HepG2 (cell line): ENCODE results near the gene CELF5. TPM values are rescaled to one million over a fixed set of nuclear protein-coding genes. Genes with fewer than 3 reads are reported as not detected.

Experiments
- ATAC-seq: fragments of 200-7000 bp; cut with Tn5 transposase; 3 replicates; pipeline ENCODE4 v1.9.1; 2020; ENCODE audit warnings: mild to moderate bottlenecking, moderate library complexity
- BruUV-seq: library from RNA; stranded (reverse); fragments of 400-500 nt; replicated peaks from 2 replicates; lab custom pipeline; 2021; lab: Mats Ljungman, UMichigan
- CTCF ChIA-PET: fragments of 300-600 bp; formaldehyde crosslinking; extraction: SDS; loops from one replicate; lab custom pipeline; 2021; ENCODE audit warnings: low total read pairs, inconsistent platforms, low intra/inter-chr PET ratio; lab: Yijun Ruan, JAX
- POLR2A ChIA-PET: fragments of 350-600 bp; sonication (Branson Sonifier 250); formaldehyde crosslinking; loops from one replicate; lab custom pipeline; 2020; ENCODE audit warnings: antibody characterized with exemption, inconsistent platforms; lab: Yijun Ruan, JAX
- DNase-seq: peaks from one replicate; pipeline ENCODE4 v3.0.0-alpha.2; 2015; ENCODE audit warnings: low spot score
- FAIRE-seq: peaks from 3 replicates; lab custom pipeline; 2011; peaks lifted over from hg19 to GRCh38; lab: Jason Lieb, UNC
- H2AFZ ChIP-seq: one replicate; pipeline ENCODE4 v1.6.1; 2011; ENCODE audit warnings: low read length, inconsistent platforms
- H3K27ac ChIP-seq: fragments of 300-600 bp; 3 replicates; pipeline ENCODE4 v1.8.0; 2011; ENCODE audit warnings: mixed run types, mild to moderate bottlenecking, mixed read lengths, low read length, inconsistent platforms; ENCODE audit not compliant: insufficient read depth; ENCODE audit errors: extremely low read length
- H3K27me3 ChIP-seq, 2 experiments: fragments of 200-600 bp in 1 of 2; 2 replicates in 1 of 2; 3 replicates in 1 of 2; pipeline versions ENCODE4 v1.6.0 to v1.8.0; 2011; ENCODE audit warnings: low read length in 2 of 2, mild to moderate bottlenecking in 2 of 2, moderate library complexity in 2 of 2, inconsistent platforms in 1 of 2; ENCODE audit not compliant: insufficient read depth in 2 of 2, control insufficient read depth in 1 of 2
- H3K36me3 ChIP-seq, 2 experiments: fragments of 200-600 bp in 1 of 2; replicated peaks in 1 of 2; 2 replicates in 1 of 2; 3 replicates in 1 of 2; pipeline versions ENCODE4 v1.5.1 to v1.8.0; 2011; ENCODE audit warnings: low read length in 2 of 2, inconsistent platforms in 1 of 2; ENCODE audit not compliant: insufficient read depth in 2 of 2, control insufficient read depth in 1 of 2
- H3K4me1 ChIP-seq: 2 replicates; pipeline ENCODE4 v1.5.1; 2012; ENCODE audit warnings: low read length, inconsistent platforms; ENCODE audit not compliant: insufficient read depth
- H3K4me2 ChIP-seq: 2 replicates; pipeline ENCODE4 v1.6.0; 2011; ENCODE audit warnings: low read depth, low read length, inconsistent platforms
- H3K4me3 ChIP-seq, 3 experiments: fragments of 200-600 bp in 1 of 3; sonication (generic), shearing (Covaris generic) in 1 of 3; replicated peaks in 1 of 3; 2 replicates each; pipeline ENCODE4 v1.5.1; 2011 to 2016; ENCODE audit warnings: low read length in 3 of 3, inconsistent platforms in 2 of 3, low read depth in 2 of 3, mild to moderate bottlenecking in 2 of 3, control low read depth in 1 of 3, mixed read lengths in 1 of 3; ENCODE audit not compliant: insufficient read depth in 1 of 3
- H3K79me2 ChIP-seq: one replicate; pipeline ENCODE4 v1.6.1; 2011; ENCODE audit warnings: low read length, inconsistent platforms; ENCODE audit not compliant: insufficient read depth
- H3K9ac ChIP-seq: 2 replicates; pipeline ENCODE4 v1.6.0; 2011; ENCODE audit warnings: mild to moderate bottlenecking, low read depth, low read length, inconsistent platforms; ENCODE audit not compliant: insufficient read depth
- H3K9me3 ChIP-seq: 2 replicates; pipeline ENCODE4 v1.5.1; 2012; ENCODE audit warnings: mild to moderate bottlenecking, low read length
- H4K20me1 ChIP-seq: 2 replicates; pipeline ENCODE4 v1.6.0; 2011; ENCODE audit warnings: inconsistent platforms, mild to moderate bottlenecking, low read length, moderate library complexity; ENCODE audit not compliant: insufficient read depth
- ATF1 ChIP-seq: IDR thresholded peaks from 2 replicates; pipeline ENCODE4 v1.6.1; 2016; ENCODE audit warnings: mild to moderate bottlenecking, control low read depth
- CEBPG ChIP-seq: IDR thresholded peaks from 2 replicates; pipeline ENCODE4 v1.6.1; 2016
- EEA1 ChIP-seq: sonication (generic); formaldehyde crosslinking; IDR thresholded peaks from 2 replicates; pipeline ENCODE4 v1.5.1; 2020; ENCODE audit warnings: mild to moderate bottlenecking, missing genetic modification reagents, borderline replicate concordance
- ETV5 ChIP-seq: IDR thresholded peaks from 2 replicates; pipeline ENCODE4 v1.6.1; 2018; ENCODE audit warnings: missing biosample characterization, missing genetic modification reagents, inconsistent platforms, borderline replicate concordance
- GLMP ChIP-seq: sonication (generic); formaldehyde crosslinking; IDR thresholded peaks from 2 replicates; pipeline ENCODE4 v1.9.0; 2021; ENCODE audit warnings: missing genetic modification reagents, mild to moderate bottlenecking, borderline replicate concordance
- GTF2F1 ChIP-seq: fragments of 150-350 bp; IDR thresholded peaks from 2 replicates; pipeline ENCODE4 v1.6.1; 2014; ENCODE audit warnings: low read length
- RCOR2 ChIP-seq: IDR thresholded peaks from 2 replicates; pipeline ENCODE4 v1.6.1; 2016; ENCODE audit warnings: missing biosample characterization, missing genetic modification reagents
- STAG1 ChIP-seq: sonication (generic); formaldehyde crosslinking; IDR thresholded peaks from 2 replicates; pipeline ENCODE4 v1.4.0; 2020; ENCODE audit warnings: missing genetic modification reagents
- U2AF1 ChIP-seq: fragments of 200-400 bp; formaldehyde crosslinking; optimal IDR thresholded peaks from 2 replicates; pipeline ENCODE3; 2017; ENCODE audit warnings: mild to moderate bottlenecking, low read depth, low read length
- ZBTB25 ChIP-seq: IDR thresholded peaks from 2 replicates; pipeline ENCODE4 v1.6.1; 2018; ENCODE audit warnings: missing genetic modification reagents
- ZNF224 ChIP-seq: sonication (generic); formaldehyde crosslinking; IDR thresholded peaks from 2 replicates; pipeline ENCODE4 v1.5.0; 2020; ENCODE audit warnings: mild to moderate bottlenecking, missing genetic modification reagents
- ZNF230 ChIP-seq: sonication (generic); formaldehyde crosslinking; IDR thresholded peaks from 2 replicates; pipeline ENCODE4 v1.4.0; 2020; ENCODE audit warnings: mild to moderate bottlenecking, missing genetic modification reagents
- ZNF431 ChIP-seq: sonication (generic); formaldehyde crosslinking; IDR thresholded peaks from 2 replicates; pipeline ENCODE4 v1.9.0; 2022; ENCODE audit warnings: missing genetic modification reagents, low read depth, mild to moderate bottlenecking, borderline replicate concordance
- ZNF781 ChIP-seq: sonication (generic); formaldehyde crosslinking; IDR thresholded peaks from 2 replicates; pipeline ENCODE4 v1.5.1; 2020; ENCODE audit warnings: borderline replicate concordance, mild to moderate bottlenecking, missing genetic modification reagents; ENCODE audit errors: not compliant biosample characterization
- WGBS: methylation state at CpG from one replicate; pipeline ENCODE4 v1.1.6; 2017; ENCODE audit warnings: low lambda C conversion rate; 5-methylcytosine and 5-hydroxymethylcytosine counted together
- in situ Hi-C: cut with HindIII; loops from 2 replicates; pipeline ENCODE4 v1.10.0; 2017; ENCODE audit warnings: low pct_unique_long_range_greater_than_20kb; ENCODE audit not compliant: extremely low pct_ligation_motif_present
- intact Hi-C: fragments of 100-400 bp; cut with micrococcal nuclease; formaldehyde crosslinking; loops from one replicate; pipeline ENCODE4 v1.10.0; 2022; ENCODE audit not compliant: unreplicated experiment
- polyA plus RNA-seq, 8 experiments: library from polyadenylated mRNA; depleted of rRNA in 3 of 8; stranded (reverse) in 7 of 8; unstranded in 1 of 8; fragments of >200 nt; fragmentation: Illumina TruSeq in 4 of 8; extraction: Trizol in 4 of 8; gene quantifications; 2 replicates each; pipeline versions ENCODE4 v1.2.1 to v1.2.3, GENCODE V29; 2011 to 2016; ENCODE audit warnings: low read depth in 4 of 8, missing spikeins in 1 of 8, mixed read lengths in 1 of 8; ENCODE audit not compliant: insufficient read depth in 1 of 8
- total RNA-seq, 5 experiments: library from RNA; depleted of rRNA; stranded (reverse); fragments of >200 nt; fragmentation: Illumina TruSeq; extraction: Trizol; gene quantifications; 2 replicates each; pipeline ENCODE4 v1.2.3, GENCODE V29; 2016; ENCODE audit warnings: low read depth in 1 of 5
- TF ChIP-seq, protein P1 (sequence below): IDR thresholded peaks from 2 replicates; pipeline ENCODE4 v1.6.1; 2016; ENCODE audit warnings: low read depth, borderline replicate concordance

Gene CELF5
- total and polyA plus RNA-seq, 2 of the 13 experiments (the other 11 are each of a cell fraction or from before 2014, with no cell fraction given) = 0.31 to 0.84 TPM

DNA sequence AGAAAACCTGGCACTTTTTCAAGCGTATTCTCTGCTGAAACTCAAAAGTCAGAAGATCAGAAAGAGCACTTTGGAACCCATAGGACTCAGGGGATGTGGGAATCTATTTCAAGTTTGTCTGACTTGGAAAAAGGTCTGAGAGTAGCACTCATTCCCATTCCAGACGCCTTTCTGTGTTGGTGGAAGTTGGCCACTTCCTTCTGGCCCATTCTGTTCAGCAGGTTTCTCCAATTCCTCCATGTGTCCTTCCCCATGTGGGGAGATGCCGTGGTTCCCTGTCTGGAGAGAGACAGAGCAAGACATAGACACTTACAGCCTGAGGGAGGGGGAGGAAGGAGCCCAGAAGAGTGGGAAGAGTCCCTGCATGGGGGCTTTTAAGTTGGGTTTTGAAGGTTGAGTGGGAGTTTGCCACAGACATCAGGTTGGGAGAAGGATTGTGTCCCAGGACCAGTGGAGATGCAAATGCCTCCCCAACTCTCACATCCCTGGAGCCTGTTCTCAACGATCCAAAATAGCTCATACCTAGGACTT, 48.0 kb downstream of the CELF5 start:
- POLR2A ChIA-PET = no interaction called here
- CTCF ChIA-PET = no interaction called here
- H3K9me3 ChIP-seq = no peaks in the 10 kb centered on the region
- H3K27me3 ChIP-seq = peaks cover 5 to 24% of the 10 kb centered on the region in 2 experiments; a peak in 4 of 5 replicates
- FAIRE-seq (no peak), ATAC-seq (no peak), DNase-seq (no peak)
- no peaks in the 10 kb centered on the region for H3K79me2 ChIP-seq
- no peaks in the 10 kb centered on the region for H4K20me1 ChIP-seq
- in situ Hi-C loops (no loop called here), intact Hi-C loops (no loop called here)
- no peak overlapping the region for H3K9ac ChIP-seq
- BruUV-seq = no TSS peak
- no peak overlapping the region for H2AFZ ChIP-seq
- H3K36me3 ChIP-seq = no peaks in the 10 kb centered on the region
- H3K4me3 ChIP-seq = no peak overlapping the region
- H3K4me1 ChIP-seq = peaks cover 21% of the 10 kb centered on the region
- no peak overlapping the region for H3K4me2 ChIP-seq
- 6% methylated on average over 4 of the region's 4 CpGs for WGBS
- H3K27ac ChIP-seq = no peak overlapping the region
- no peak for TF ChIP-seq ZNF431 (CRISPR knock-in tag)
- no peak for TF ChIP-seq STAG1 (CRISPR knock-in tag)
- TF ChIP-seq ZNF230 (CRISPR knock-in tag) = no peak
- TF ChIP-seq ZNF224 (CRISPR knock-in tag) = no peak
- TF ChIP-seq CEBPG (CRISPR knock-in tag) = no peak
- TF ChIP-seq GLMP (CRISPR knock-in tag) = no peak
- TF ChIP-seq GTF2F1 = no peak
- TF ChIP-seq ATF1 (CRISPR knock-in tag) = no peak
- TF ChIP-seq ZNF781 (CRISPR knock-in tag) = no peak
- no peak for TF ChIP-seq U2AF1
- no peak for TF ChIP-seq RCOR2 (CRISPR knock-in tag)
- TF ChIP-seq ZBTB25 (CRISPR knock-in tag) = no peak
- no peak for TF ChIP-seq EEA1
- no peak for TF ChIP-seq ETV5
- TF ChIP-seq, protein P1, sequence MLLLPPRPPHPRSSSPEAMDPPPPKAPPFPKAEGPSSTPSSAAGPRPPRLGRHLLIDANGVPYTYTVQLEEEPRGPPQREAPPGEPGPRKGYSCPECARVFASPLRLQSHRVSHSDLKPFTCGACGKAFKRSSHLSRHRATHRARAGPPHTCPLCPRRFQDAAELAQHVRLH (CRISPR knock-in tag) = no peak
